ENCODE results near the gene SMIM10L2A. TPM values are rescaled to one million over a fixed set of nuclear protein-coding genes. Genes with fewer than 3 reads are reported as not detected.

The SMIM10L2A gene
- total RNA-seq, 1 donor from 2014 or later = 0.21 TPM

DNA sequence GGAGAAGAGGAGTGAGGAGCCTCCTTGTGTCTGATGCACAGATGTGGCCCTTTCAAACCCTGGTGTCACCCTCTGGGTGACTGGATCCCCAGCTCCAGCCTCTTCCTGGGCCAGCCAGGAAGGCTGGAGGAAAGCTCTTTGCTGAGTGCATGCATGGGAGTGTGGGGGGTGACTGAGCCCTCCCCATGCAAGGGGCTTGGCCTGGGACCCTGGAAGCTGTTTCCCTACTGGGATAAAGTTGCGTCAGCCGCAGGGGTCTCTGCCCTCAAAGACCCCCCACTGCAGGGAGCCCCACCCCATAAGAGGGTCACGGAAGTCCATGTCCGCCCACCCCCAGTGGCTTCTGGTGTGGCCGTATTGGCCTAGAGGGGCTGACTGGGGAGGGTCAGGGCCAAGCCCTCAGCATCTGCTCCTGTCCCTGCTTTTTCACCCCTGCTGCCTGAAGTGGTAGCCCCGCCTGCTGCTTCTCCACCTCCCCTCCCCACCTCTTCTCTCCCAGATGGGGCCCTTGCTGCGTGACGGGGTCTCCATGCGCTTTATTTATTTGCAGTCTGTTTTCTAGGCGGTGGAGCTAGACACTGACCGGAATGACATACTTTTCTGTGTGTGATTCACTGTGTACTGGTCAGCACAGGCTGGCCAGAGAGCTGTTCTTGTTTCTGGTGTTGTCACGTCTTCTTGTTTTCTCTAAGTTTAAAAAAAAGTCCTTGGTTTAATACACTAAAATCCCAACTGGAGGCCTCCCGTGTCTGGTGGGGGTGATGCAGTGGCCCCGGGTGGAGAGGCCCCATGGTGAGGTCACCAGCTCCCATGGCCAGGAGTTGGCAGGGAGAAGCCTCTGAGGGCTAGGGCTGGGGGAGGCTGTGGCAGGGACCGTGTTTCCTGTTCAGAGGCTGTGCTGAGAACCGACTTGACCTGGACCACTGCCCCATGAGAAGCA lies 3.6 kb downstream of the SMIM10L2A start:
- no peak overlapping the region for H3K4me3 Mint-ChIP-seq (ENCODE audit: low read depth)
- H3K9me3 Mint-ChIP-seq = peaks cover 8% of the 10 kb centered on the region
- no peaks in the 10 kb centered on the region for H3K4me1 Mint-ChIP-seq (ENCODE audit: low read depth)
- H3K27ac Mint-ChIP-seq = no peak overlapping the region
- peaks cover 22% of the 10 kb centered on the region for H3K27me3 Mint-ChIP-seq (ENCODE audit: low read depth)
- intact Hi-C loops (cut with micrococcal nuclease) = no loop called here
- DNase-seq (ENCODE audit: low spot score) = no peak
- peaks cover 2% of the 10 kb centered on the region for H3K36me3 Mint-ChIP-seq (ENCODE audit: low read depth)

DNA sequence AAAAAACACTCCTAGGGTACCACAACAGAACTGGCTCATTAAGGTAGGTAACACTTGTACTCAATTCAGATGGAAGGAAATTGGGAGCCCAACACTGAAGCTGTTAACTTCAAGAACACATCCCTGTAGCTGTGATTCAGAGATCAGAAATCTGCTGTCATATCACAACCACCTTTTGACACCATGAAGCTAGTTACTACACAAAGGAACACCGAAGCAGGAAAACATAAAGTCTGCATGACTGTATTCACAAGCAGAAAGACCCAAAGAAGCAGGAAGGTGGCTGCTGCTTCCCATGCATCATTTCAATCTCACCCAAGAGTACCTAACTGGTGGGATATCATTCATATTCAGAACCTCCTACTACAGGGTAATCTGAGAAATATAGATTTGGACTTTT lies 7.7 kb downstream of the SMIM10L2A start:
- H3K4me1 Mint-ChIP-seq (ENCODE audit: low read depth) = peaks cover 10% of the 10 kb centered on the region
- intact Hi-C loops (cut with micrococcal nuclease) = no loop called here
- H3K9me3 Mint-ChIP-seq = peaks cover 17% of the 10 kb centered on the region
- no peak for DNase-seq (ENCODE audit: low spot score)
- H3K4me3 Mint-ChIP-seq (ENCODE audit: low read depth) = no peak overlapping the region
- no peak overlapping the region for H3K27ac Mint-ChIP-seq
- H3K36me3 Mint-ChIP-seq (ENCODE audit: low read depth) = peaks cover 3% of the 10 kb centered on the region
- peaks cover 11% of the 10 kb centered on the region for H3K27me3 Mint-ChIP-seq (ENCODE audit: low read depth)

DNA sequence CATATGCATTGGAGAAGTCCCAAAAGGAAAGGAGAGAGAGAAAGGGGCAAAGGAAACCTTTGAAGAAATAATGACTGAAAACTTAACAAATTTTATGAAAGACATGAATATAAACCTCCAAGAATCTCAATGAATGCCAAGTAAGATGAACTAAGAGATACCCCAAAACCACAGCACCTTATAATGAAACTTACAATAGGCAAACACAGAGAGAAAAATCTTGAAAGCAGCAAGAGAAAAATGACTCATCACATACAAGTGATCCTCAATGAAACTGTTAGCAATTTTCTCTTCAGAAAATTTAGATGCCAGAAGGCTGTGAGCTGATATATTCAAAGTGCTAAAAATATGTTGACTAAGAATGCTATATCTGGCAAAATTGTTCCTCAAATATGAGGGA lies 10.1 kb downstream of the SMIM10L2A start:
- intact Hi-C loops (cut with micrococcal nuclease) = no loop called here
- DNase-seq (ENCODE audit: low spot score) = no peak
- Mint-ChIP-seq H3K36me3 (ENCODE audit: low read depth) (peaks cover 3% of the 10 kb centered on the region), H3K4me1 (ENCODE audit: low read depth) (peaks cover 10% of the 10 kb centered on the region), H3K9me3 (peaks cover 17% of the 10 kb centered on the region), H3K27me3 (ENCODE audit: low read depth) (peaks cover 9% of the 10 kb centered on the region), H3K4me3 (ENCODE audit: low read depth) (no peak overlapping the region), H3K27ac (no peak overlapping the region)

GRCh38 chrX:135432453-135432852 lies 10.7 kb downstream of the SMIM10L2A start:
- Mint-ChIP-seq H3K9me3 (peaks cover 17% of the 10 kb centered on the region), H3K4me1 (ENCODE audit: low read depth) (peaks cover 10% of the 10 kb centered on the region), H3K27ac (no peak overlapping the region), H3K27me3 (ENCODE audit: low read depth) (peaks cover 7% of the 10 kb centered on the region), H3K36me3 (ENCODE audit: low read depth) (peaks cover 3% of the 10 kb centered on the region), H3K4me3 (ENCODE audit: low read depth) (no peak overlapping the region)
- no peak for DNase-seq (ENCODE audit: low spot score)
- intact Hi-C loops (cut with micrococcal nuclease) = no loop called here

DNA sequence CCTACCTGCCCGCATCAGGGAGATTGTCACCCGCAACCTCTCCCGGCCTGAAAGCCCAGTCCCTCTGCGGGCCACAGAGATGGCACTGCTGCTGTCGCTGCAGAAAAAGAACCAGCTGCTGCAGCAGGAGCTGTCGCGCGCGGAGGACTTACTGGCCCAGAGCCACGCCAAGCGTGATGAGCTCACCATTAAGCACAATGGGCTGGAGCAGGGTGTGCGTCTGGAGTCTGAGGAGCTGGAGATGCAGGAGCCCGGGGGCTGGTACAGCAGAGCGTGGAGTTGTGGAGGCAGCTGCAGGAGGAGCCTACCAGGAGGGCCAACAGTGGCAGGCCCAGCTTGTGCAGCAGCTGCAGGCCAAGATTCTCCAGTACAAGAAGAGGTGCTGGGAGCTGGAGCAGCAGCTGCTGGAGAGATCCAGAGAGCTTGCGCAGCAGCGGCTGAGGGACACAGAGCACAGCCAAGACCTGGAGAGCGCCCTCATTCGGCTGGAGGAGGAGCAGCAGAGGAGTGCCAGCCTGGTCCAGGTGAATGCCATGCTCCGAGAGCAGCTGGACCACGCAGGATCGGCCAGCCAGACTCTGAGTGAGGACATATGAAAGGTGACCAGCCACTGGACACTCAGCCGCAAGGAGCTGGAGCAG lies 11.3 kb downstream of the SMIM10L2A start:
- no peak overlapping the region for H3K4me3 Mint-ChIP-seq (ENCODE audit: low read depth)
- no peak for DNase-seq (ENCODE audit: low spot score)
- H3K4me1 Mint-ChIP-seq (ENCODE audit: low read depth) = peaks cover 10% of the 10 kb centered on the region
- H3K36me3 Mint-ChIP-seq (ENCODE audit: low read depth) = peaks cover 3% of the 10 kb centered on the region
- H3K27ac Mint-ChIP-seq = no peak overlapping the region
- H3K9me3 Mint-ChIP-seq = peaks cover 17% of the 10 kb centered on the region
- intact Hi-C loops (cut with micrococcal nuclease) = no loop called here
- peaks cover 7% of the 10 kb centered on the region for H3K27me3 Mint-ChIP-seq (ENCODE audit: low read depth)

- Mint-ChIP-seq H3K4me1 (ENCODE audit: low read depth) (peaks cover 10% of the 10 kb centered on the region), H3K9me3 (peaks cover 17% of the 10 kb centered on the region), H3K27me3 (ENCODE audit: low read depth) (peaks cover 7% of the 10 kb centered on the region), H3K4me3 (ENCODE audit: low read depth) (no peak overlapping the region), H3K36me3 (ENCODE audit: low read depth) (peaks cover 3% of the 10 kb centered on the region), H3K27ac (no peak overlapping the region)
- DNase-seq (ENCODE audit: low spot score) = no peak
- intact Hi-C loops (cut with micrococcal nuclease) = no loop called here
Measured at GRCh38 chrX:135433531-135434257, 11.9 kb downstream of the SMIM10L2A start.

DNA sequence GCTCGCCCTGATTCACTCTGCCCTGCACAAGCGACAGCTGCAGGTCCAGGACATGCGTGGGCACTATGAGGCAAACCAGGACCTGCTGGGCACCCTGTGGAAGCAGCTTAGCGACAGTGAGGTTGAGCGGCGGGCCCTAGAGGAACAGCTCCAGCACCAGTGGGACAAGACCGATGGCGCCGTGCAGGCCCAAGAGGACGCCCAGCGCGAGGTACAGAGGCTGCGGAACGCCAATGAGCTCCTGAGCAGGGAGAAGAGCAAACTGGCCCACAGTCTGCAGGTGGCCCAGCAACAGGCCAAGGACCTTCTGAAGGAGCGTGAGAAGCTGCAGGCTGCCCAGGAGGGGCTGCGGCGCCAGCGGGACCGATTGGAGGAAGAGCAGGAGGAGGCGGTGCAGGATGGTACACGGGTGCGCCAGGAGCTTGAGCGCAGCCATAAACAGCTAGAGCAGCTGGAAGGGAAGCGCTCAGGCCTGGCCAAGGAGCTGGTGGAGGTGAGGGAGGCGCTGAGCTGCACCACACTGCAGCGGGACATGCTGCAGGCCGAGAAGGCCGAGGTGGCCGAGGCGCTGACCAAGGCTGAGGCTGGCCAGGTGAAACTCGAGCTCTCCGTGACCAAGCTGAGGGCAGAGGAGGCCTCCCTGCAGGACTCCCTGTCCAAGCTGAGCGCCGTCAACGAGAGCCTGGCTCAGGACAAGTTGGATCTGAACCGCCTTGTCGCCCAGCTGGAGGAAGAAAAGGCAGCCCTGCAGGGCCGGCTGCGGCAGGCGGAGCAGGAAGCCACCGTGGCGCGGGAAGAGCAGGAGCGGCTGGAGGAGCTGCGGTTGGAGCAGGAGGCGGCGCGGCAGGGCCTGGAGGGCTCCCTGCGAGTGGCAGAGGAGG lies 12.8 kb downstream of the SMIM10L2A start:
- peaks cover 10% of the 10 kb centered on the region for H3K4me1 Mint-ChIP-seq (ENCODE audit: low read depth)
- H3K27me3 Mint-ChIP-seq (ENCODE audit: low read depth) = no peaks in the 10 kb centered on the region
- H3K36me3 Mint-ChIP-seq (ENCODE audit: low read depth) = peaks cover 3% of the 10 kb centered on the region
- peaks cover 17% of the 10 kb centered on the region for H3K9me3 Mint-ChIP-seq
- no peak overlapping the region for H3K4me3 Mint-ChIP-seq (ENCODE audit: low read depth)
- DNase-seq (ENCODE audit: low spot score) = no peak
- no peak overlapping the region for H3K27ac Mint-ChIP-seq
- intact Hi-C loops (cut with micrococcal nuclease) = no loop called here

GRCh38 chrX:135435139-135435922 lies 13.6 kb downstream of the SMIM10L2A start:
- Mint-ChIP-seq H3K27ac (no peak overlapping the region), H3K4me1 (ENCODE audit: low read depth) (peaks cover 10% of the 10 kb centered on the region), H3K9me3 (peaks cover 9% of the 10 kb centered on the region), H3K4me3 (ENCODE audit: low read depth) (no peak overlapping the region), H3K36me3 (ENCODE audit: low read depth) (peaks cover under 1% of the 10 kb centered on the region), H3K27me3 (ENCODE audit: low read depth) (peaks cover 4% of the 10 kb centered on the region)
- intact Hi-C loops (cut with micrococcal nuclease) = no loop called here
- no peak for DNase-seq (ENCODE audit: low spot score)

GRCh38 chrX:135435933-135436332 lies 14.2 kb downstream of the SMIM10L2A start:
- H3K9me3 Mint-ChIP-seq = peaks cover 6% of the 10 kb centered on the region
- intact Hi-C loops (cut with micrococcal nuclease) = no loop called here
- H3K36me3 Mint-ChIP-seq (ENCODE audit: low read depth) = no peaks in the 10 kb centered on the region
- peaks cover 7% of the 10 kb centered on the region for H3K27me3 Mint-ChIP-seq (ENCODE audit: low read depth)
- DNase-seq (ENCODE audit: low spot score) = no peak
- no peak overlapping the region for H3K27ac Mint-ChIP-seq
- no peak overlapping the region for H3K4me3 Mint-ChIP-seq (ENCODE audit: low read depth)
- peaks cover 10% of the 10 kb centered on the region for H3K4me1 Mint-ChIP-seq (ENCODE audit: low read depth)

DNA sequence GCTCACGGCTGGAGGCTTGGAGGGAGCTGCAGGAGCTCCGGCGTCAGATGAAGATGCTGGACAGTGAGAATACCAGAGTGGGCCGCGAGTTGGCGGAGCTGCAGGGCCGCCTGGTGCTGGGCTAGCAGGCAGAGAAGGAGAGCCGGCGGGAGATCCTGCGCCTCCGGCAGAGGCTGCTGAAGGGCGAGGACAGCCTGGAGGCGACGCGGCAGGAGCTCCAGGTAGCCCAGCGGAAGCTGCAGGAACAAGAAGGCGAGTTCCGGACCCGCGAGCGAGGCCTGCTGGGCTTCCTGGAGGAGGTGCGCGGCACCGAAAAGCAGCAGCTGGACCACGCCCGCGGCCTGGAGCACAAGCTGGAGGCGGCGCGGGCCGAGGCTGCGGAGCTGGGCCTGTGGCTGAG lies 14.7 kb downstream of the SMIM10L2A start:
- Mint-ChIP-seq H3K27ac (no peak overlapping the region), H3K36me3 (ENCODE audit: low read depth) (no peaks in the 10 kb centered on the region), H3K9me3 (peaks cover under 1% of the 10 kb centered on the region), H3K27me3 (ENCODE audit: low read depth) (peaks cover 7% of the 10 kb centered on the region), H3K4me1 (ENCODE audit: low read depth) (peaks cover 5% of the 10 kb centered on the region), H3K4me3 (ENCODE audit: low read depth) (no peak overlapping the region)
- intact Hi-C loops (cut with micrococcal nuclease) = no loop called here
- DNase-seq (ENCODE audit: low spot score) = no peak

DNA sequence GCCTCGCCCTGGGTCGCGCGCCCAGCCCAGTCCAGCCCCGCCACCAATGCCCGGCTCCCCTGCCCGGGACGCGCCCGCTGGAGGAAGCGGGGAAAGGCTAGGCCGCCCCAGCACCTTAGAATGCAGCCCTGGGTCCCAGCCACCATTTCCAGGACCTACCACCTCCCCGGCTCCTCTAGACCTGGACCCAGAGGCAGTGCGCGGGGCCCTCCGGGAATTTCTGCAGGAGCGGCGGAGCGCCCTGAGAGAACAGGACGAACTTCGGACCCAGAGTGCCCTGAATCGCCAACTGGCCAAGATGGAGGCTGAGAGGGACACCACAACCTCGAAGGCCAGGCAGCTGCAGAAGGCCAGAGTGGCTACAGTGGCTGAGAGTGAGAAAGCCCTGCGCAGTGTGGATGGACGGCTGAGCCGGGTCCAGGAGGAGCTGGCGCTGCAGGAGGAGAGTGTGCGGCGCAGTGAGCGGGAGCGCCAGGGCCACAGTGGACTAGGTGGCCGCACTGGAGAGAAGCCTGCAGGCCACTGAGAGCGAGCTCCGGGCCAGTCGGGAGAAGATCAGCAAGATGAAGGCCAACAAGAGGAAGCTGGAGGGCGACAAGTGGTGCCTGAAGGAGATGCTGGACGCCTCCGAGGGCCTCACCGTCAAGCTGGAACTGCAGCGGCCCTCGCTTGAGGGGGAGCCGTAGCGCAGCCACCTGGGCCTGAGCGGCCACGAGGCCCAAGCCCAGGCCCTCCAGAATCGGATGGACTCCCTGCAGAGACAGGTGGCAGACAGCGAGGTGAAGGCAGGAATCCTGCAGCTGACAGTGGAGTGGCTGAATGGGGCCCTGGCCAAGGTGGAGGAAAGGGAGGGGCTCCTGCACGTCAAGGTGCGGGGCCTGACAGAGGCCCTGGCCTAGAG lies 15.5 kb downstream of the SMIM10L2A start:
- intact Hi-C loops (cut with micrococcal nuclease) = no loop called here
- H3K4me1 Mint-ChIP-seq (ENCODE audit: low read depth) = no peaks in the 10 kb centered on the region
- H3K36me3 Mint-ChIP-seq (ENCODE audit: low read depth) = no peaks in the 10 kb centered on the region
- no peaks in the 10 kb centered on the region for H3K9me3 Mint-ChIP-seq
- DNase-seq (ENCODE audit: low spot score) = no peak
- no peak overlapping the region for H3K4me3 Mint-ChIP-seq (ENCODE audit: low read depth)
- peaks cover 11% of the 10 kb centered on the region for H3K27me3 Mint-ChIP-seq (ENCODE audit: low read depth)
- H3K27ac Mint-ChIP-seq = no peak overlapping the region
